HCT116 (cell line): Measurements from ENCODE around the gene PCDH9. TPM values are rescaled to one million over a fixed set of nuclear protein-coding genes. Genes with fewer than 3 reads are reported as not detected.
A peak's percentile ranks its signal among the peaks of the same experiment; 100 is the strongest.

ENCODE experiments used
- ATAC-seq: fragments of 200-7000 bp; cut with Tn5 transposase; 2 replicates; pipeline ENCODE4 v1.9.1; 2020; ENCODE audit warnings: mild to moderate bottlenecking, moderate library complexity
- BruUV-seq: library from RNA; stranded (reverse); fragments of 400-500 nt; replicated peaks from 2 replicates; lab custom pipeline; 2021; lab: Mats Ljungman, UMichigan
- CTCF ChIA-PET: fragments of 300-600 bp; sonication (Branson Sonifier 250); formaldehyde crosslinking; loops from one replicate; lab custom pipeline; 2021; ENCODE audit warnings: antibody characterized with exemption; lab: Charles Lee
- POLR2A ChIA-PET: fragments of 300-600, 350-600 bp; sonication (Branson Sonifier 250); formaldehyde crosslinking; loops from one replicate; lab custom pipeline; 2021; ENCODE audit warnings: antibody characterized with exemption; lab: Charles Lee
- RAD21 ChIA-PET, 2 experiments: fragments of 300-600 bp; sonication (Branson Sonifier 250); formaldehyde crosslinking; loops; one replicate each; lab custom pipeline; 2023; ENCODE audit warnings: low total read pairs in 2 of 2; ENCODE audit not compliant: uncharacterized antibody in 2 of 2, unreplicated experiment in 2 of 2, low non-redundant PET in 1 of 2; lab: Charles Lee
- DNase-seq: peaks from one replicate; pipeline ENCODE4 v3.0.0-alpha.2; 2010; ENCODE audit warnings: low read depth, low spot score
- H2AFZ ChIP-seq: fragments of 200-600 bp; shearing (Covaris generic), sonication (generic); 2 replicates; pipeline ENCODE4 v1.6.1; 2017; ENCODE audit warnings: low read depth, mixed run types, mixed read lengths, antibody characterized with exemption, low read length; ENCODE audit not compliant: poor library complexity, severe bottlenecking
- H3K27ac ChIP-seq: 2 replicates; pipeline ENCODE4 v1.5.1; 2012; ENCODE audit warnings: low read depth, low read length
- H3K27me3 ChIP-seq: fragments of 200-600 bp; sonication (generic); 2 replicates; pipeline ENCODE4 v1.6.1; 2016; ENCODE audit warnings: mixed run types, low read length, mixed read lengths; ENCODE audit not compliant: insufficient read depth
- H3K36me3 ChIP-seq, 2 experiments: fragments of 200-500 bp in 1 of 2; fragments of 200-600 bp in 1 of 2; sonication (Bioruptor generic) in 1 of 2; sonication (generic) in 1 of 2; 2 replicates each; pipeline versions ENCODE4 v1.5.1 to v1.6.1; 2014 to 2016; ENCODE audit warnings: low read length in 2 of 2, inconsistent platforms in 1 of 2, mixed read lengths in 1 of 2, mixed run types in 1 of 2; ENCODE audit not compliant: insufficient read depth in 2 of 2, control insufficient read depth in 1 of 2
- H3K4me1 ChIP-seq, 2 experiments: fragments of 200-600 bp in 1 of 2; sonication (generic) in 1 of 2; 2 replicates each; pipeline versions ENCODE4 v1.5.1 to v1.6.1; 2012 to 2017; ENCODE audit warnings: low read length in 2 of 2, inconsistent platforms in 1 of 2, mild to moderate bottlenecking in 1 of 2, mixed read lengths in 1 of 2, mixed run types in 1 of 2, moderate library complexity in 1 of 2; ENCODE audit not compliant: insufficient read depth in 2 of 2, control insufficient read depth in 1 of 2
- H3K4me2 ChIP-seq: fragments of 200-600 bp; sonication (generic); 2 replicates; pipeline ENCODE4 v1.6.1; 2017; ENCODE audit warnings: mixed run types, low read length, mixed read lengths
- H3K4me3 ChIP-seq, 2 experiments: fragments of 200-600 bp in 1 of 2; sonication (generic) in 1 of 2; replicated peaks in 1 of 2; 2 replicates each; pipeline ENCODE4 v1.5.1; 2011 to 2016; ENCODE audit warnings: low read length in 2 of 2, control low read depth in 1 of 2, low read depth in 1 of 2, mild to moderate bottlenecking in 1 of 2, mixed read lengths in 1 of 2, mixed run types in 1 of 2
- H3K79me2 ChIP-seq: fragments of 200-600 bp; sonication (generic); 2 replicates; pipeline ENCODE4 v1.6.1; 2017; ENCODE audit warnings: mild to moderate bottlenecking, mixed run types, low read length, moderate library complexity, mixed read lengths; ENCODE audit not compliant: insufficient read depth
- H3K9ac ChIP-seq: fragments of 200-600 bp; sonication (generic); 2 replicates; pipeline ENCODE4 v1.6.1; 2016; ENCODE audit warnings: low read length, mixed read lengths
- H3K9me2 ChIP-seq: fragments of 200-600 bp; sonication (generic), shearing (Covaris generic); 2 replicates; pipeline ENCODE4 v1.6.1; 2017; ENCODE audit warnings: mixed run types, mild to moderate bottlenecking, moderate library complexity; ENCODE audit not compliant: insufficient read depth
- H3K9me3 ChIP-seq, 2 experiments: fragments of 200-500 bp in 1 of 2; fragments of 200-600 bp in 1 of 2; sonication (Bioruptor generic) in 1 of 2; sonication (generic) in 1 of 2; 2 replicates each; pipeline ENCODE4 v1.6.1; 2014 to 2017; ENCODE audit warnings: low read length in 2 of 2, mixed read lengths in 2 of 2, inconsistent platforms in 1 of 2, low read depth in 1 of 2, mild to moderate bottlenecking in 1 of 2, mixed run types in 1 of 2, moderate library complexity in 1 of 2; ENCODE audit not compliant: control insufficient read depth in 1 of 2, insufficient read depth in 1 of 2
- H4K20me1 ChIP-seq: fragments of 200-600 bp; sonication (generic), shearing (Covaris generic); 2 replicates; pipeline ENCODE4 v1.6.1; 2017; ENCODE audit warnings: mixed run types, mild to moderate bottlenecking, moderate library complexity; ENCODE audit not compliant: insufficient read depth
- CEBPB ChIP-seq: IDR thresholded peaks from 2 replicates; pipeline ENCODE4 v1.6.1; 2012; ENCODE audit warnings: low read depth
- EZH2 ChIP-seq: fragments of 200-600 bp; sonication (generic); IDR thresholded peaks from 2 replicates; pipeline ENCODE4 v1.6.1; 2017; ENCODE audit warnings: antibody characterized with exemption, mixed run types
- EZH2phosphoT487 ChIP-seq: fragments of 200-600 bp; IDR thresholded peaks from 2 replicates; pipeline ENCODE4 v1.6.1; 2018; ENCODE audit warnings: antibody characterized with exemption, borderline replicate concordance
- FOSL1 ChIP-seq: IDR thresholded peaks from 2 replicates; pipeline ENCODE4 v1.6.1; 2012; ENCODE audit warnings: low read depth
- REST ChIP-seq: IDR thresholded peaks from 2 replicates; pipeline ENCODE4 v1.6.1; 2012; ENCODE audit warnings: low read depth
- SIN3A ChIP-seq: IDR thresholded peaks from 2 replicates; pipeline ENCODE4 v1.6.1; 2012; ENCODE audit warnings: low read depth
- SP1 ChIP-seq: IDR thresholded peaks from 2 replicates; pipeline ENCODE4 v1.6.1; 2012; ENCODE audit warnings: low read depth
- TCF7L2 ChIP-seq: IDR thresholded peaks from 2 replicates; pipeline ENCODE4 v1.7.0; 2011; ENCODE audit warnings: borderline replicate concordance, inconsistent platforms; ENCODE audit not compliant: insufficient read depth, insufficient read length; ENCODE audit errors: extremely low read depth
- YY1 ChIP-seq: IDR thresholded peaks from 2 replicates; pipeline ENCODE4 v1.6.1; 2011; ENCODE audit warnings: low read length, low read depth, moderate library complexity, mild to moderate bottlenecking; ENCODE audit not compliant: insufficient replicate concordance; ENCODE audit errors: extremely low read depth
- ZFX ChIP-seq: fragments of 450-650 bp; IDR thresholded peaks from 2 replicates; pipeline ENCODE4 v1.6.1; 2017
- intact Hi-C: fragments of 100-400 bp; cut with micrococcal nuclease; formaldehyde crosslinking; loops from 2 replicates; pipeline ENCODE4 v1.10.0; 2022
- total RNA-seq: library from RNA; stranded (reverse); gene quantifications from one replicate; pipeline ENCODE4 v1.2.1, GENCODE V29; 2021; ENCODE audit not compliant: unreplicated experiment
- TF ChIP-seq, protein P1 (sequence below), 3 experiments: fragments of 200-600 bp in 1 of 3; sonication (generic) in 1 of 3; IDR thresholded peaks in 2 of 3; conservative IDR thresholded peaks in 1 of 3; 2 replicates each; pipeline ENCODE4 v1.5.1; 2012 to 2017; ENCODE audit warnings: low read depth in 2 of 3, low read length in 2 of 3, antibody characterized with exemption in 1 of 3, borderline replicate concordance in 1 of 3, control low read depth in 1 of 3, mild to moderate bottlenecking in 1 of 3, mixed read lengths in 1 of 3, mixed run types in 1 of 3, moderate library complexity in 1 of 3; ENCODE audit not compliant: insufficient read depth in 1 of 3

The PCDH9 gene
- total RNA-seq, 1 experiment from 2014 or later, result 0.02 TPM

DNA sequence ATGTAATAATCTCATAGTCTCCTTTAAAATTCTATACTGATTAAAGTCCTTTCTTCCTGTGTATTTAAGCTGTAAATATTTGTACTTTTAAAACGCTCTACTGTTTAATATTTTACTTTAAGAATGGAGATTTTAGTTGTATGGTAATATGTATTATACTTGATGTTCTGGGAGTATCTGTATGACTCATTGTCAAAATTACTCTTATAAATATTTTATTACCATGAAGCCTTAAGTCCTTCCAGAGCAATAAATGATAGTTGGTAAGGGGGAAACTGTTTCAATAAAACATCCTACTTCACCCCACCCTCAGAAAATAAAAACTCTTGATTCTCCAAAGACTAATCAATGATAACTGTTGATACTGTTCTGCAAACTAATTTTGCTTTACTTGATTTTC, 6.4 kb downstream of the PCDH9 start:
- H3K36me3 ChIP-seq, result no peaks in the 10 kb centered on the region
- peak overlapping the region; percentile 20; the same call in 1 of the 2 replicates for H3K4me2 ChIP-seq
- no peaks in the 10 kb centered on the region for H4K20me1 ChIP-seq
- H3K9ac ChIP-seq, result no peak overlapping the region
- no peaks in the 10 kb centered on the region for H3K27me3 ChIP-seq
- TF ChIP-seq CEBPB (no peak), FOSL1 (no peak), YY1 (no peak), SP1 (no peak), REST (no peak), EZH2phosphoT487 (no peak), TCF7L2 (no peak), EZH2 (no peak), ZFX (no peak), SIN3A (no peak)
- TF ChIP-seq, protein P1, sequence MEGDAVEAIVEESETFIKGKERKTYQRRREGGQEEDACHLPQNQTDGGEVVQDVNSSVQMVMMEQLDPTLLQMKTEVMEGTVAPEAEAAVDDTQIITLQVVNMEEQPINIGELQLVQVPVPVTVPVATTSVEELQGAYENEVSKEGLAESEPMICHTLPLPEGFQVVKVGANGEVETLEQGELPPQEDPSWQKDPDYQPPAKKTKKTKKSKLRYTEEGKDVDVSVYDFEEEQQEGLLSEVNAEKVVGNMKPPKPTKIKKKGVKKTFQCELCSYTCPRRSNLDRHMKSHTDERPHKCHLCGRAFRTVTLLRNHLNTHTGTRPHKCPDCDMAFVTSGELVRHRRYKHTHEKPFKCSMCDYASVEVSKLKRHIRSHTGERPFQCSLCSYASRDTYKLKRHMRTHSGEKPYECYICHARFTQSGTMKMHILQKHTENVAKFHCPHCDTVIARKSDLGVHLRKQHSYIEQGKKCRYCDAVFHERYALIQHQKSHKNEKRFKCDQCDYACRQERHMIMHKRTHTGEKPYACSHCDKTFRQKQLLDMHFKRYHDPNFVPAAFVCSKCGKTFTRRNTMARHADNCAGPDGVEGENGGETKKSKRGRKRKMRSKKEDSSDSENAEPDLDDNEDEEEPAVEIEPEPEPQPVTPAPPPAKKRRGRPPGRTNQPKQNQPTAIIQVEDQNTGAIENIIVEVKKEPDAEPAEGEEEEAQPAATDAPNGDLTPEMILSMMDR (IDR thresholded peaks at IDR 0.05 in 2 of 3, conservative IDR thresholded peaks at IDR 0.05 in 1 of 3; ENCODE audit: borderline replicate concordance in 1 of 3, insufficient read depth in 1 of 3, low read depth in 2 of 3, low read length in 2 of 3), result no peak
- DNase-seq (no peak), ATAC-seq (no peak)
- H3K9me3 ChIP-seq, result no peaks in the 10 kb centered on the region
- H2AFZ ChIP-seq, result peak overlapping the region; percentile 87
- RAD21 ChIA-PET, result interaction anchor here in 1 of 2 experiments (0.8 kb wide), 1 partner anchor 534 kb away, joined by 3 read pairs; no protein-coding TSS in a partner anchor
- H3K4me1 ChIP-seq, result peaks cover 0 to 3% of the 10 kb centered on the region in 2 experiments; a peak in 1 of 4 replicates
- POLR2A ChIA-PET, result no interaction called here
- no peak overlapping the region for H3K4me3 ChIP-seq
- no peak overlapping the region for H3K27ac ChIP-seq
- H3K79me2 ChIP-seq, result no peaks in the 10 kb centered on the region
- intact Hi-C loops, result loop anchor here (1.0 to 5.0 kb wide), 4 partner anchors 536 to 1566 kb away; no protein-coding TSS in a partner anchor
- CTCF ChIA-PET, result interaction anchor here (0.6 to 2.8 kb wide), 9 partner anchors 8 to 1573 kb away, joined by 3 to 10 read pairs (median 4); no protein-coding TSS in a partner anchor
- no peaks in the 10 kb centered on the region for H3K9me2 ChIP-seq
- no TSS peak for BruUV-seq
